Heart right ventricle (tissue), 16 donors: ENCODE data around the gene RAMP3. TPM values are rescaled to one million over a fixed set of nuclear protein-coding genes. Genes with fewer than 3 reads are reported as not detected.

Experiments used
- ATAC-seq, 8 donors: fragments of 200-7000 bp; cut with Tn5 transposase; one replicate each; pipeline ENCODE4 v1.9.1; 2020; ENCODE audit warnings: mild to moderate bottlenecking in 8 of 8, moderate library complexity in 8 of 8, moderate number of reproducible peaks in 1 of 8
- DNase-seq, 2 donors: peaks; one replicate each; pipeline ENCODE4 v3.0.0-alpha.2; 2020
- H3K27ac ChIP-seq, 10 donors: fragments of 200-600 bp; sonication (generic) in 2 of 10; one replicate each; pipeline versions ENCODE4 v1.5.0 to v1.8.0; 2020 to 2022; ENCODE audit warnings: mild to moderate bottlenecking in 3 of 10
- H3K27me3 ChIP-seq, 7 donors: fragments of 200-600 bp; one replicate each; pipeline ENCODE4 v1.8.0; 2021 to 2022; ENCODE audit warnings: mild to moderate bottlenecking in 2 of 7
- H3K36me3 ChIP-seq, 9 donors: fragments of 200-600 bp; sonication (generic) in 1 of 9; one replicate each; pipeline versions ENCODE4 v1.5.0 to v1.8.0; 2020 to 2022; ENCODE audit warnings: mild to moderate bottlenecking in 2 of 9
- H3K4me1 ChIP-seq, 9 donors: fragments of 200-600 bp; sonication (generic) in 1 of 9; one replicate each; pipeline versions ENCODE4 v1.5.0 to v1.8.0; 2020 to 2022; ENCODE audit warnings: mild to moderate bottlenecking in 4 of 9
- H3K4me3 ChIP-seq, 10 donors: fragments of 200-600 bp; sonication (generic) in 2 of 10; one replicate each; pipeline versions ENCODE4 v1.5.0 to v1.8.0; 2020 to 2022; ENCODE audit warnings: mild to moderate bottlenecking in 7 of 10, moderate library complexity in 2 of 10
- H3K9me3 ChIP-seq, 11 donors: fragments of 200-600 bp in 10 of 11; sonication (generic) in 2 of 11; one replicate each; pipeline versions ENCODE4 v1.5.0 to v1.8.0; 2013 to 2022; ENCODE audit warnings: mild to moderate bottlenecking in 2 of 11, control low read depth in 1 of 11, moderate library complexity in 1 of 11
- CTCF ChIP-seq, 9 donors: fragments of 200-600 bp; sonication (generic) in 2 of 9; IDR thresholded peaks; one replicate each; pipeline versions ENCODE4 v1.5.0 to v1.8.0; 2021 to 2022; ENCODE audit warnings: antibody characterized with exemption in 9 of 9, mild to moderate bottlenecking in 5 of 9, moderate library complexity in 1 of 9
- WGBS, 2 donors: extraction: QIAGEN DNeasy Blood & Tissue Kit; methylation state at CpG; one replicate each; pipeline ENCODE4 v1.1.7; 2013; ENCODE audit warnings: inconsistent platforms in 1 of 2; 5-methylcytosine and 5-hydroxymethylcytosine counted together
- intact Hi-C, 10 donors: fragments of 100-400 bp; cut with DNase I; formaldehyde crosslinking; loops; one replicate each; pipeline versions ENCODE4 v1.11.1 to v1.14.2; 2022
- polyA plus RNA-seq, 2 donors: library from polyadenylated mRNA; stranded (reverse); fragments of 200-250 nt; gene quantifications; one replicate each; pipeline ENCODE4 v1.2.3, GENCODE V29; 2013
- total RNA-seq, 10 donors: library from RNA; stranded (reverse); fragmentation: NEBNext Ultra II Directional in 3 of 10; extraction: Animal tissue kit (Norgen Biotek cat#: 25700) in 3 of 10; gene quantifications; one replicate each; pipeline versions ENCODE4 v1.2.1 to v1.2.4, GENCODE V29; 2021 to 2023
- donor health status: Arrhythmogenic right ventricular cardiomyopathy.
- donor health status: ischemic (EF 13 %, LVEDD 7.1; RV severe dilation, severe dysfunction).
- donor health status: healthy with polysubstance abuse.
- donor health status: DM: no; HTN: yes; CAD: no.
- donor health status: DM: no; HTN: no; CAD: no.
- donor health status: ischemic (EF 25% LVEDD 6.9; RV normal size, moderate dysfunction).
- donor health status: ischemic (EF 25% LVEDD 5.7; RV mildly dilated, moderate dysfunction).
- donor health status: healthy.
- donor health status: DM: yes; HTN: yes; CAD: no.
- donor health status: Ischemic cardiomyopathy.
- donor health status: ischemic (EF 35%, LVEDD 5.7; RV mildly dilated, moderate dysfunction).
- donor health status: nonischemic (EF 11% LVEDD 7.7; RV severe dilation, severe dysfunction).
- donor health status: DM: yes; HTN: yes; CAD: no.
- donor health status: PGD.
- donor health status: ischemic (EF 29% LVEDD 5.4; RV normal size, mild dysfunction).
- donor health status: nonischemic (EF 23%, LVEDD 6.1; RV moderate dilation, normal function).

The RAMP3 gene
- total and polyA plus RNA-seq, 12 donors: 12.7 to 70.2 (median 29.1) TPM

DNA sequence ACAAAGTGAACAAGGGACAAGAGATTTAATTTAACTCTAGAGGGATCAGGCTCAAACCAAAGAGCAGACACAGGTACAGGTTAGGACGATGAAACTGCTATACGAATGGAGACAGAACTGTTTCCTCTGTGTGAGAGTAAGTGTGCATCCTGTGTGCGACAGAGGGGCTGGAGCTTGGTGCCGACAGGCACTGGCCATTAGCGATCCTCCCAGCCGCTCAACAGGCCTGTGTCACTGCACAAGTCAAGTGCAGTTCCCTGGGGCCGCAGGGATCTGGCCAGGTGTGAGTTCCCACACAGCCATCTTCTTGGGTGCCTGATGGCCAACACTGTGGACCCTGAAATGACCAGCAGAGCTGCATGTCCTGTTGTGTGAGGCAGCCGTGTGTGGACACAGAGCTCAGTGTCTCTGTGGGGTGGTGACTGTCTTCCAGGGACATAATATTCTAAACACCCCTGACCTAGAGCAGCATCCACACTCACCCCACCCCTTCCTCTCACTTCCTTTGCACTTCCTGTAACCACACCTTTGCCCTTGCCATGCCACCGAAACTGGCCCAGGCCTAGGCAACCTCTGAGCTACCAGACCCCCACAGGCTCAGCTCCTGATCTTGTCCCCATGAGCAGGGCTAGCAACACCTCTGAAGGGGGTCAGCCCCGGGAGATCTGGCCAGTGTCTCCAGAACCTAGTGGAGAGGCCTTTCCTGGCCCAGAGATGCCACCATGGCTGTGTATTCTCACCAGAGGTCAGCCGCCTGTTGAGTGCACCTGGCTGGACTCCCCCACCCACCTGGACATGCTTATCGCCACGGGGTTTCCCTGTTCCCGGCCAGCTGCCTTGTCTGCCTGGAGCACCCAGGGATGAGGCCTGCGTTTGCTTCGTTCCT, 34.4 kb upstream of the RAMP3 start:
- Histone ChIP-seq H3K4me1 (no peaks in the 10 kb centered on the region), H3K27me3 (no peaks in the 10 kb centered on the region), H3K36me3 (no peaks in the 10 kb centered on the region), H3K9me3 (no peaks in the 10 kb centered on the region), H3K27ac (no peak overlapping the region), H3K4me3 (no peak overlapping the region)
- intact Hi-C loops: no loop called here
- peak in 1 of 8 donors; percentile 9 for ATAC-seq
- TF ChIP-seq CTCF (IDR thresholded peaks at IDR 0.05): no peak
- 75 to 78% methylated on average over 16 of the region's 16 CpGs for WGBS, 2 donors
- no peak for DNase-seq

DNA sequence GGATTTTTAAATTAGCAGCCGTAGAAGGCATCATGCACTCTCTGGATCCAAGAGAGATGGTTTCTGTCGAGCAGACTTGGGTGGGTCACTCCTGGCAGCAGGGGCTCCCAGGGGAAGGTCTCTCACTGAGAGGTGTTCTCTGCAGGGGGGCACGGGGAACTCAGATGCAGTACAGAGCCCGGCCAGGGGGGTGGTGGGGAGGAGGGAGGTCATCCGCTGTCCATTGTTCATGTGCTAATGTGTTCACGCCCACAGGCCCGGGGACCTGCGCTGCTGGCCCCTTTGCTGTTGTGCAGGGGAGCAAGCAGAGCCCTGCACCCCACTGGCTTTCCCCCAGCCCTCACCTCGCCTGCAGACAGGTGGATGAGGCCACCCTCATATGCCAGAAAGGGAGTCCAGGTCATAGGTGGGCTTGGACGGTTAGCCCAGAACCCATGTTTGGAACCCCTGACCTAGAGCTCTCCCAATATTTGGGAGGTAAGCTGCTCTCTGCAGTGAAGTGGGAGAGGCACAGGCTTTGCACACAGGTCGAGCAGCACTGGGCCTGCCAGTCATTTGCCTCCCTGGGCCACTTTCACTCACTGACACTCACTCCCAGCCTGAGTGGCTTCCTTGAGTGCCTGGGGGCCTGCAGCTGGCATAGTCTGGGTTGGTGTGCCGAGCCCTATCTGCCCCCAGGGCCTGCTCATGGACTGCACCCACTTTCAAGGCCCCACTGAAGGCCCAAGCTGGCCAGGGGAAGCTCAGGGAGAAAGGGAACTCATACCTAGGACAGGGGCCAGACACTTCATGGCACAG, 33.5 kb upstream of the RAMP3 start:
- DNase-seq: no peak
- no peaks in the 10 kb centered on the region for H3K9me3 ChIP-seq
- H3K27ac ChIP-seq: no peak overlapping the region
- intact Hi-C loops: no loop called here
- H3K4me1 ChIP-seq: no peaks in the 10 kb centered on the region
- H3K36me3 ChIP-seq: no peaks in the 10 kb centered on the region
- H3K27me3 ChIP-seq: no peaks in the 10 kb centered on the region
- ATAC-seq: no peak
- no peak overlapping the region for H3K4me3 ChIP-seq
- no peak for TF ChIP-seq CTCF (IDR thresholded peaks at IDR 0.05)
- 66 to 71% methylated on average over 12 of the region's 12 CpGs for WGBS, 2 donors

GRCh38 chr7:45125193-45125904, 32.2 kb upstream of the RAMP3 start:
- no peaks in the 10 kb centered on the region for H3K9me3 ChIP-seq
- 91 to 93% methylated on average over 11 of the region's 11 CpGs for WGBS, 2 donors
- H3K36me3 ChIP-seq: no peaks in the 10 kb centered on the region
- no peak for TF ChIP-seq CTCF (IDR thresholded peaks at IDR 0.05)
- H3K4me3 ChIP-seq: no peak overlapping the region
- no peaks in the 10 kb centered on the region for H3K27me3 ChIP-seq
- intact Hi-C loops: no loop called here
- no peaks in the 10 kb centered on the region for H3K4me1 ChIP-seq
- DNase-seq (no peak), ATAC-seq (no peak)
- no peak overlapping the region for H3K27ac ChIP-seq

GRCh38 chr7:45126201-45126600, 31.4 kb upstream of the RAMP3 start:
- Histone ChIP-seq H3K36me3 (no peaks in the 10 kb centered on the region), H3K27ac (no peak overlapping the region), H3K27me3 (no peaks in the 10 kb centered on the region), H3K9me3 (no peaks in the 10 kb centered on the region), H3K4me1 (no peaks in the 10 kb centered on the region), H3K4me3 (no peak overlapping the region)
- no peak for ATAC-seq
- 69 to 77% methylated on average over 6 of the region's 6 CpGs for WGBS, 2 donors
- no peak for TF ChIP-seq CTCF (IDR thresholded peaks at IDR 0.05)
- intact Hi-C loops: no loop called here
- no peak for DNase-seq
